ENCODE results near the gene CTR9.

CTR9 gene

DNA sequence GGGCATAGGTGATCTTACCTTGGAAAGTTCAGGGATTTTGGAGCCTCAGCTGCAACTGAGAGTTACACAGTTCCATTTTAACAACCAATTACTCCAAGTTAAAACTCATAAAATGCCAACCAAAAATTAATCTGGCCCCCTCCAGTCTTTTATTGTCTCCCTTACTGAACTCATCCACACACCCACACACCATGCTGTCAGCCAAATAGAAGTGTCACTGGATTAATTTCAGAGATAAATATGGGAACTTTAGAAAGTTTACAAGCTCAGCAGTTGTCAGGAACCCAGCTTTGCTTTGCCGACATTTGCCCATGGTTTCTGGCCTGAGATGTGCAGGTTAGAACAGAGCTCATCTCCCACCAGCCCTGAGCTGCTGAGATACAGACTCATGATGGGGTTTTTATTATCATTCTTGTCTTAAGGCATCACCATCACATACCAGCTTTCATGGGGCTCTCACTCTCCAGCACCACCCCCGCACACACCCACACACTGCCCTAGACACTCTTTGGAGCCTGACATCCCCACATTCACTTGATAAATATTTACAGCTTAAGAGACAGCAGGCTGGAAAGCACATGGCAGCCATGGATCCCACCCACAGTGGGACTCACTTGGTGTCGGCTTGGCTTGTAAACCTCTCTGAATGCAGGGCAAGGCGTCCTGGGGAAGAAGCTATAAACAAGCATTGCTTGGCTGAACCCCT lies 23.7 kb upstream of the CTR9 start:
- no peak overlapping the region for H3K27ac ChIP-seq (ENCODE audit: low read depth, low read length, poor library complexity, severe bottlenecking)
- H2AFZ ChIP-seq (ENCODE audit: low read length) = no peak overlapping the region
- peaks cover 4% of the 10 kb centered on the region; the same call in 1 of the 2 replicates for H3K27me3 ChIP-seq (ENCODE audit: insufficient read depth, low read length)
- H3K4me3 ChIP-seq (ENCODE audit: low read depth, low read length, poor library complexity, severe bottlenecking) = no peak overlapping the region
- no peak for TF ChIP-seq EZH2 (IDR thresholded peaks at IDR 0.05; ENCODE audit: borderline replicate concordance, low read length)
- TF ChIP-seq, protein P1, sequence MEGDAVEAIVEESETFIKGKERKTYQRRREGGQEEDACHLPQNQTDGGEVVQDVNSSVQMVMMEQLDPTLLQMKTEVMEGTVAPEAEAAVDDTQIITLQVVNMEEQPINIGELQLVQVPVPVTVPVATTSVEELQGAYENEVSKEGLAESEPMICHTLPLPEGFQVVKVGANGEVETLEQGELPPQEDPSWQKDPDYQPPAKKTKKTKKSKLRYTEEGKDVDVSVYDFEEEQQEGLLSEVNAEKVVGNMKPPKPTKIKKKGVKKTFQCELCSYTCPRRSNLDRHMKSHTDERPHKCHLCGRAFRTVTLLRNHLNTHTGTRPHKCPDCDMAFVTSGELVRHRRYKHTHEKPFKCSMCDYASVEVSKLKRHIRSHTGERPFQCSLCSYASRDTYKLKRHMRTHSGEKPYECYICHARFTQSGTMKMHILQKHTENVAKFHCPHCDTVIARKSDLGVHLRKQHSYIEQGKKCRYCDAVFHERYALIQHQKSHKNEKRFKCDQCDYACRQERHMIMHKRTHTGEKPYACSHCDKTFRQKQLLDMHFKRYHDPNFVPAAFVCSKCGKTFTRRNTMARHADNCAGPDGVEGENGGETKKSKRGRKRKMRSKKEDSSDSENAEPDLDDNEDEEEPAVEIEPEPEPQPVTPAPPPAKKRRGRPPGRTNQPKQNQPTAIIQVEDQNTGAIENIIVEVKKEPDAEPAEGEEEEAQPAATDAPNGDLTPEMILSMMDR (IDR thresholded peaks at IDR 0.05; ENCODE audit: low read length) = no peak
- no peak overlapping the region for H3K9ac ChIP-seq (ENCODE audit: low read length)
- H3K4me2 ChIP-seq (ENCODE audit: low read length) = no peak overlapping the region
- H3K9me2 ChIP-seq (ENCODE audit: low read depth, low read length) = no peaks in the 10 kb centered on the region
- no peaks in the 10 kb centered on the region for H3K79me2 ChIP-seq (ENCODE audit: insufficient read depth, low read length)
- H3K36me3 ChIP-seq (ENCODE audit: insufficient read depth, low read length) = no peaks in the 10 kb centered on the region
- H4K20me1 ChIP-seq (ENCODE audit: insufficient read depth, low read length) = no peaks in the 10 kb centered on the region
- H3K4me1 ChIP-seq (ENCODE audit: insufficient read depth, low read length, severe bottlenecking) = no peaks in the 10 kb centered on the region
- no peaks in the 10 kb centered on the region for H3F3A ChIP-seq (ENCODE audit: insufficient read depth, low read length)
- no peaks in the 10 kb centered on the region for H3K9me3 ChIP-seq (ENCODE audit: low read length)

DNA sequence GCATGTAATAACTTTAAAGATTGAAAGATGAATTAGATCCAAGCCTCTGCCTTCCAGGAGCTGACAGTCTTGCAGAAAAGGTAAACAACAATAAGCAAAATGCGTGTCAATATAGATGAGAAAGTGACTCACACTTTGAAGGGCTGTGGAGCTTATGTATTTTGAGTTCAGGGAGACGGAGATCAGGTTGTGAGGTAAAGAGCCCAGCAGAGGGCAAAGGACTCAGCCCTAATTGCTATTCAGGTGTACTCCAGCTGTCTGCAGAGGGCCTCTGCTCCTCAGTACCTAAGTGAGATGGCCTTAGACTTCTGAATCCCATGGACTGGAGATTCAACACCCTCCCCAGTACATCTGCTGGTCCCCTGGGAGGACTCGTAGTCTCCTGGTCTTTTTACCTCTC lies 22.9 kb upstream of the CTR9 start:
- Histone ChIP-seq H3K9me3 (ENCODE audit: low read length) (no peaks in the 10 kb centered on the region), H3K36me3 (ENCODE audit: insufficient read depth, low read length) (no peaks in the 10 kb centered on the region), H3K4me3 (ENCODE audit: low read depth, low read length, poor library complexity, severe bottlenecking) (no peak overlapping the region), H3K27me3 (ENCODE audit: insufficient read depth, low read length) (peaks cover 4% of the 10 kb centered on the region; the same call in 1 of the 2 replicates), H2AFZ (ENCODE audit: low read length) (no peak overlapping the region), H3K79me2 (ENCODE audit: insufficient read depth, low read length) (no peaks in the 10 kb centered on the region), H3F3A (ENCODE audit: insufficient read depth, low read length) (no peaks in the 10 kb centered on the region), H4K20me1 (ENCODE audit: insufficient read depth, low read length) (no peaks in the 10 kb centered on the region), H3K9ac (ENCODE audit: low read length) (no peak overlapping the region), H3K4me2 (ENCODE audit: low read length) (no peak overlapping the region), H3K9me2 (ENCODE audit: low read depth, low read length) (no peaks in the 10 kb centered on the region), H3K4me1 (ENCODE audit: insufficient read depth, low read length, severe bottlenecking) (no peaks in the 10 kb centered on the region), H3K27ac (ENCODE audit: low read depth, low read length, poor library complexity, severe bottlenecking) (no peak overlapping the region)
- TF ChIP-seq, protein P1 (IDR thresholded peaks at IDR 0.05; ENCODE audit: low read length) = no peak

DNA sequence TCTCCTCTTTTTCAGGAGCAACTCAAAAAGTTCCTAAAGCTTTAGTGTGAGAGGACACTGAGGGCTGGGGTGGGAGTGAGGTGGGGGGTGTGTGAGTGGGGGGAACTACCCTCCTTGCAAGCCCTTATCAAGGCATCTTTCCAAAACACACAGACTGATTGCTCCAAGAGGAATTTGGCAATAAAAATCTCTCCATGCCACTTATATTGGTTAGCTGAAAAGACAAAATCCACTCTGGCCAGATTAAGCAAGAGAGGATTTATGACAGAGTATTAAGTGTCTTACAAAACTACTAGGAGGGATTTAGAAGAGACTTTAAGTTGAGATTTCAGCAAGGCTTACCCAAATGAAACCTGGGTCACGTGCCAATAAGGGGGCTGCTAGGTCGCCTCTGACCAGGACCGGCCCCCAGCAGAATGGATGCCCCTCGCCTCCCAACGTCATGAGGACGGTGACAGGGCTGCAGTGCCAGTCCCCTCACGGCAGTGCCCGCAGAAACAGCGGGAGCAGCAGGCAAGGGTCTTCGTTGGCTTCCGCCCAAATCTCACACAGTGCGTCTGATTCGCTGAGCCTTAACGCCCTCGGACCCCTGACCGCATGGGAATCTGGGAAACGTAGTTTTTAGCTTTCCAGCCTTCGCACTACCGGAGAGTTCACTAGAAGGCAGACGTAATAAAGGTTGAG lies 22.1 kb upstream of the CTR9 start:
- Histone ChIP-seq H3K27me3 (ENCODE audit: insufficient read depth, low read length) (peaks cover 4% of the 10 kb centered on the region; the same call in 1 of the 2 replicates), H2AFZ (ENCODE audit: low read length) (no peak overlapping the region), H3K9me2 (ENCODE audit: low read depth, low read length) (no peaks in the 10 kb centered on the region), H3K9ac (ENCODE audit: low read length) (no peak overlapping the region), H3K4me2 (ENCODE audit: low read length) (no peak overlapping the region), H3K36me3 (ENCODE audit: insufficient read depth, low read length) (no peaks in the 10 kb centered on the region), H4K20me1 (ENCODE audit: insufficient read depth, low read length) (no peaks in the 10 kb centered on the region), H3F3A (ENCODE audit: insufficient read depth, low read length) (no peaks in the 10 kb centered on the region), H3K4me3 (ENCODE audit: low read depth, low read length, poor library complexity, severe bottlenecking) (no peak overlapping the region), H3K27ac (ENCODE audit: low read depth, low read length, poor library complexity, severe bottlenecking) (no peak overlapping the region), H3K4me1 (ENCODE audit: insufficient read depth, low read length, severe bottlenecking) (no peaks in the 10 kb centered on the region), H3K9me3 (ENCODE audit: low read length) (no peaks in the 10 kb centered on the region), H3K79me2 (ENCODE audit: insufficient read depth, low read length) (no peaks in the 10 kb centered on the region)
- no peak for TF ChIP-seq EZH2 (IDR thresholded peaks at IDR 0.05; ENCODE audit: borderline replicate concordance, low read length)
- TF ChIP-seq, protein P1 (IDR thresholded peaks at IDR 0.05; ENCODE audit: low read length) = no peak

Data from OCI-LY1 (cell line).